Forelimb muscle (tissue), 1 donor: Measurements from ENCODE around the gene SPDYE4. TPM values are rescaled to one million over a fixed set of nuclear protein-coding genes. Genes with fewer than 3 reads are reported as not detected.
"Not testable (repeated sequence)": the region's sequence is repeated elsewhere in the genome, so short reads cannot be mapped to it uniquely, and the experiment has no call there.

Source experiments
- DNase-seq: peaks from one replicate; pipeline ENCODE4 v3.0.0-alpha.2; 2013; ENCODE audit warnings: low read depth
- polyA plus RNA-seq: library from polyadenylated mRNA; unstranded; fragments of 120-200 nt; gene quantifications from one replicate; pipeline ENCODE4 v1.2.1, GENCODE V29; 2013; ENCODE audit not compliant: insufficient read length

Gene SPDYE4, protein sequence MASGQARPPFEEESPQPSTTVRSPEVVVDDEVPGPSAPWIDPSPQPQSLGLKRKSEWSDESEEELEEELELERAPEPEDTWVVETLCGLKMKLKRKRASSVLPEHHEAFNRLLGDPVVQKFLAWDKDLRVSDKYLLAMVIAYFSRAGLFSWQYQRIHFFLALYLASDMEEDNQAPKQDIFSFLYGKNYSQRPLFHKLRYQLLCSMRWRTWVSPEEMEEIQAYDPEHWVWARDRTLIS
- polyA plus RNA-seq = not detected

DNA sequence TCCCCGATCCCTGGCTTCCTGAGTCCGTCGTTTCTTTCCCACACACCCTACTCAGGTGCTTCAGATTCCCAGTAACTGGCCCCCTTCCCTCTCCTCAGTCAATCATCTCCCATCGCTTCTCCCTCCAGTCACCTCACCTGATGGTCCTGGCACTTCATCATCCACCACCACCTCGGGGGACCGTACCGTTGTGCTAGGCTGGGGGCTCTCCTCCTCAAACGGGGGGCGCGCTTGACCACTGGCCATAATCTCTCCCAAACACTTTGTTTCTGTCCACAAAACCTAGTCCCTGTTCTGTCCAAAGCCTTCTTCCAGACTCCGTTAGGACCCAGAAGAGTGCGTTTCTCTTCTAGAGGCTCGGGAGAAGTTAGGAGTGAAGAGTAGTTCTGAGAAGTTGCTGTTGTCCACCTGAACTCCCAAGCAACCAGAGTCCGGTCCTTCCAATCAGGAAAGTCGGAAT is at the start of gene SPDYE4:
SPDYE4 (minus strand) TSS at position 410 of the 460 bp plus-strand sequence; CDS start at position 246, 164 bp downstream.
- DNase-seq = no peak

DNA sequence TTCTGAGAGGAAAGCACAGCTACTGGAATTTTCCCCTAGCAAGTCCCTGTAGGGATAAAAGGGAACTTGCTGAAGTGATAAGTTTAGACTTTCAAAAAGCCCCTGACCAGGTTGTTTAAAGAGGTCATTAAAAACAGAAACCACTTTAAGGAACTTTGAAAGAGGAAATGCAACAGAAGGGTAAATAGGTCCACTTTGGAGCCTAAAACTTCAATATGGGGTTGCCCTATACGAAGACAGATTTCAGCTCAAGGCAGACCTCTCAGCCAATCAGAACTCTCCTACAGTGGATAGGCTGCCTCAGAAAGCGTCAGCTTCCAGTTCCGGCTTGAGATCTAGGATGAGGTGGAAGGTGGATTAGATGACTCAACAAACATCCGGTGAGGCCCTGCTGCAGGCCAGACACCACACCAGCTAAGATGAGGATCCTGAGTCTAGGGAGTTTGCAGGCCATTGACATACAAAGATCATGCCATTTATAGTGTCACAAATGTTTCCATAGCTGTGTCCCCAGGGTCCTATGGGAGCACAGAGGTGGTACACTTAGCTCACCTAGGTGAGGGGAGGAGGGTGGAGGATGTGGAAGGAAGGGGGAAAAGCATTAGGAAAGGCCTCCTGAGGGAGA is 48.7 kb upstream of the SPDYE4 start:
- DNase-seq = no peak

DNA sequence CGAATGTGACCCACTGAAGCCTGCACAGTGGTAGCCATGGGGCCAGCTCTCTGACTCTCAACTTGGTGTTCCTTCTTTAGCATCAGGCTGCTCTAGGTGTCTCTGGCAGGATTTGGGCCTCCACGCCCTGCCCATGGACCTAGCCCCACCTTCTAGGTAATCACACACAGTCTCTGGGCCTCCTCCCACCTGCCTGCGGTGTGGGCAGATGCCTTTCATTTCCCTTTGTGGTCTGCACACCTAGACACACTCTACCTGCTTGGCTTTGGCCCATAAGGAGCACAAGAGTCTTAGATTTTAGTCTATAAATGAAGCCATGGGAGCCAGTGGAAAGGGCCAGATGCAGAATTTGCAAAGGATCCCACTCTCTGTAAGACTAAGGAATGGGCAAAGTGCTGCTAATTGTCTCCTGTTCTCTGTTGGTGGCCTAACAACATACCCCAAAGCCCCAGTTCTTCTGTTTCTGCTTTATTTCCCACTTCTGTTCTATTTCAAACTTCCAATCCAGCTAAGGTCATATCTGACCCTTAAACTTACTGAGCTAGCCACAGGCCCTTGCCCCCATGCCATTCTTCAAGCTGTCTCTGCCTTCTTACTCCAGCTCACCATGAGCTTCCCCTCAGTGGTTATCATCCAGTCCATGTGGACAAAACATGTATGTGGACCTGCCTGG is 48.0 kb upstream of the SPDYE4 start:
- no peak for DNase-seq

DNA sequence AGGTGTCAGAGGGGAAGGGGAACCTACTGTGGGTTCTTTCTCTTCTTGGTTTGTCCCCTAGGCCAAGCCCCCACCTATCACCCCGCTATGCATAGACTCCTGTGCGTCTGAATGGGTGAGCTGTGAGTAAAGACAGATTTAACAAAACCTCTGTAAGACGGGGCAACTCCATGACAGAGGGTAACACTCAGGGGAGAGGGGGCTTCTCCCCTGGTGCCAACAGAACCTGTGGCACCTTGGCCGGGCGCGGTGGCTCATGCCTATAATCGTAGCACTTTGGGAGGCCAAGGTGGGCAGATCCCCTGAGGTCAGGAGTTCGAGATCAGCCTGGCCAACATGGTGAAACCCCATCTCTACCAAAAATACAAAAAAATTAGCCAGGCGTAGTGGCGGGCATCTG is 47.0 kb upstream of the SPDYE4 start:
- not testable (repeated sequence) for DNase-seq

DNA sequence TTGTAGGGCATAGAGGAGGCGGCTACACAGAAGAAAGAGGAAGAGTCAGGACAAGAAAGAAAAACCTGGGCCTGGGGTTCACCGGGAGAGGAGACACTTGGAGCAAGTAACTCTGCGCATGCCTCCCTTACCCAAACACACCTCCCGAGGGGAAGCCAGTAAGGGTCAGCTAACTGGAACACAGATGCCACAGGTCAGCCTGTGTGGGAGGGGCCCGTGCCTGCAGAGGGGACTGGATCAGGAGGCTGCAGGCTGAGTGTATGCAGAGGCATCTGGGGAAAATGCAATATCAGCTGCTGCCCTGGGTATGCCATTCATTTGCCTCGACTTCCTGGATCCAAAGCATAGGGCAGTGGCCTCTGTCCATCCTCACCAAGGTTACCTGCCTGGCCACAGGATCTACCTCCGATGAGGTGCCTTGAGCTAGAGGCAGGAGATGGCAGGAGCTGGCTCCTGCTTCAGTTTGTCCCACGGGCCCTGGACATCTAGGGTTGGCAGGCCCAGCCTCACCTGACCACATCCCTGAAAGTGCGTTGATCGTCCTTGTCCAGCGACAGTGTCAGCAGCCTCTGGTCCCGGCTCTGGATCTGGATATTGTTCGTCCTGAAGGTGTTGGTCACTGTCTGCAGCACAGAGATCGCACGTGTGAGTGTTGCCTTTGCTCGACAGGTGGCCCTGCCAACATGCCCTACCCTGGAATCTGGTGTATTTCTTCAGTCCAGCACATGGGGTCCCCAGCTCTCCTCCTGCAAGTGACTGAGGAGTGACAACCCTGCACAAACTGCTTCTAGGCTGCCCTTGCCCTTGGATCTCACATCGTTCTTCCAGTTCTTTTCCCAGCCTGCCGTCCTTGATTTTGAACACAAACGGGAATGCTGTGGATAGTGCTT is 45.4 kb upstream of the SPDYE4 start:
- no peak for DNase-seq

DNA sequence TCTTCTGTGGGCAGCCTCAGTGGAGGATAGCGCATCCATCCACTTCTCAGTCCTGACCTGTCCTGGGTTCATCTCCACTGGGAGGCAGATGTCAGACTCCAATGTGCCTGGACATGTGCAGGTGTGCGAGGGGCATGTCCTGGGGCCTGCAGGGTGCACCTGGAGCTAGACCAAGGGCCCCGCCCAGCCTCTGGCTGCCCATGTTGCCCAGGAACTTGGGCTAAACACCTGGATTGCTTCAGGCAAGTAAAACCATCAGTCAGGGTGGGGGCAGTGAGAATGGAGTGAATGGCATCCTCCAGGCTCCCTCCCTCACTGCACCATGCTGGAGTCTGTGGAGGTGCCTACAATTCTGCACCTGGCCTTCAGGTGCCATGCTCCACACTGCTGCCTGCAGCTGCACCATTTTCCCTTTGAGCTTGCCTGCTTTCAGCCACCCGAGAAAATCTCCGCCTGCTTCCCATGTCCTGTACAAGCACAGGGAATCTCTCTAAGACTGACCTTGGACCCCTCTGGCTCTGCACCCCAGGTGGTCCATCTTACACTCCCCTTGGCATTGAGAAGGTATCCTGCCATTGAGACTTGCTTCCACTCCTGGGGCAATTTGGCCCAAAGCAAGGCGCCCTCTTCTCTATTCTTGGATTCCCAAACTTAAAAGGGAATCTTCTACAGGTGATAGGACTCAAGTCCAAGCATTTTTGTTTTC is 42.9 kb upstream of the SPDYE4 start:
- no peak for DNase-seq

DNA sequence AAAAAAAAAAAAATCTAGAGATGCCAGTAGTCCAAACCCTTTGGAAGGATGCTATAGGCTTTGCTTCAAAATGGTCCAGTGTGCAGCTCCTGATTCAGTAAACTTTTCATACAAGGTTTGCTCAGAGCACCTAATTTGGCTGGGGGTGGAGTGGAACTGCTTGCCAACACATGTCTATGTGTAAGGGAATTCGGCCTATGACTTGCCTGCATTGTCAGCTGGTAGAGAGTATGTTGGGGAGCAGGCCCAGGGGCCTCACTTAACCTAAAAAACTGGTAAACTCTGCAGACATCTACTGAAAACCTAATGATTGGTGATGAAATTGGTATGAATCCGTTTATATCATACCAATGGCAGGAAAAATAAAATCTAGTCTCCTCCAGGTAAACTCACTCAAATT is 42.3 kb upstream of the SPDYE4 start:
- DNase-seq = no peak

DNA sequence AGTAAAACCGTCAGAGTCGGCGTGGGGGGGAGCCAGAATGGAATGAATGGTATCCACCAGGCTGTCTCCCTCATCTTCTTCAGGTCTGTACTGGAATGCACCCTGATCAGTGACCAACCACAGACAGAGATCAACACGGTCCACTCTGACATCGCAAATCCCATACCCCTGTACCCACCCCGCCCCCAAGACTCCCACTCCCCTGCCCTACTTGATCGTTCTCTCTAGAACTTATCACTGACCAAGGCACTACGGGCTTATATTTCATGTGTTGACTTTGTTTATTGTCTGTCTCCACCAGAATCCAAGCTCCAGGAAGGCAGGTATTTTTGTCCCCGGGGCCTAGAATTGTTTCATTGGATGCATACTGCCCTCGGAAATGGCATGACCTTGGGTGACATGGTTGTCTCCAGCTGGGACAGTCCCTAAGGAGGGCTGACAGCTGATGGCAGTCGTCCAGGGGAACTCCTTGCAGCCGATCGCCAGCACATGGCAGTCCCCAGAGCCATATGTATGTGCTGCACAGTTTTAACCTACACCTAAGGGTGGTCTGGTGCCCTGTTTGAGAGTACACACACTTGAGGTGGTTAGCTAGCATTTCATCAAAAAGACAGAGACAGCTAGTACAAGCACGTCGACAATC is 41.3 kb upstream of the SPDYE4 start:
- no peak for DNase-seq

DNA sequence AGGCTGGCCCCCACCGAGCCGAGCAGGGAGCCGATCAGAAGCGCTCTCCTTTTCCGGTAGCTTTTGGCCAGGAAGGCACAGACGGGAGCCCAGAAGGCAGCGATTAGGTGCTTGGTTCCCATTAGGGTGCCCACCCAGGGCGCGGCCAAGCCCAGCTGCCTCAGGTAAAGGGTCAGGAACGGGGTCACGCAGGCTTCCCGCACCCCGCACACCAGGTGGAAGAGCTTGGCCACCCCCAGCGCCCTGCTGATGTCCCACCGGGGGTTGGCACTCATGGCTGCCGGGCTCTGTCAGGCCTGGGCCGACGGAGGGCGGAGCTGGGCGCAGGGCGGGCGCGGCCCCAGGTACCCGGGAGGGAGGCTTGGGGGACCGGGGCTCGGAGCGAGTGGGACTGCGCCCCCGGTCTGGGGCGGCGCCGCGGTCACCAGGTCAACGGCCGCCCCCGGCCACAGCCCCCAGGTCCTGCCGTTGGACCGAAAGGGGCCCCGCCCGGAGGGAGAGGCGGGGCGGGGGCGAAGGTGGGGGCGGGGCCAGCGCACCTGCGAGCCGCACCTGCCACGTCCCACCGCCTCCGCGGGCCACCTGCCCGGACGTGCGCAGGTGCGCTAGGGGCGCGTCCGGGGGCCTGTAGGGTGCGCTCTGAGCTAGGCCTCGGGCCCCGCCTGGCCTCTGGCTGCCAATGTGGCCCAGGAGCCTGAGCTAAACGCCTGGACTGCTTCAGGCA is 40.7 kb upstream of the SPDYE4 start, which contains the start of gene MFSD6L:
MFSD6L (minus strand) TSS at position 520 of the 724 bp plus-strand sequence; CDS start at position 275, 245 bp downstream.
- DNase-seq = no peak

DNA sequence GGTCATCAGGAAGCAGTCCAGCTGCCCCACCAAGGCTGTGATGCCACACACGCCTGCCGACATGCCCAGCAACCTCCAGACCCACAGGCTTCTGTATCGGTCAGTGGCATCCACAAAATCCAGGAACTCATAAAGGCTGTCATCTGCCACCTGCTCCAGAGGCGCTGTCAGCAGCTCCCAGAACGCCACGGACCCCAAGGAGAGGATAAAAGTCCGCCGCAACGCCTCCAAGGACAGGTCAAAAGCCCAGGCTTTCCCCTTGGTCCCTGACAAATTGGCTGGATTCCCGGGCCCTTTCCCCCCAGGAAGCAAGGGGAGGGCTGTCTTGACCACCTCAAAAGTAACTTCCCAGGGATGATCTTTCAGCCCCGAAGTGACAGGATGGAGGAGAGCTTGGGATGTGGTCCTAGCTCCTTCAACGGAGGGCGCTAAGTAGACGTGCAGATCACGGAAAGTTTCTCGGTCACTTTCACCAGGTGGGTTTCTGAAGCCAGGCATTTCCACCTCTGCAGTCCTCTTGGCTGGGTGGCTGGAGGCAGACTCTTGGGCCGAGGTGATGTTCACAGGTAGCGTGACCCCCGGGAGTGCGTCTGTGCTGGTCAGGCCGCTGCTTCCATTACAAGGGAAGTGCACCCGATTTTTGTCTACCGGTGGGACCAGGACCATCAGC is 40.0 kb upstream of the SPDYE4 start:
- DNase-seq = no peak

DNA sequence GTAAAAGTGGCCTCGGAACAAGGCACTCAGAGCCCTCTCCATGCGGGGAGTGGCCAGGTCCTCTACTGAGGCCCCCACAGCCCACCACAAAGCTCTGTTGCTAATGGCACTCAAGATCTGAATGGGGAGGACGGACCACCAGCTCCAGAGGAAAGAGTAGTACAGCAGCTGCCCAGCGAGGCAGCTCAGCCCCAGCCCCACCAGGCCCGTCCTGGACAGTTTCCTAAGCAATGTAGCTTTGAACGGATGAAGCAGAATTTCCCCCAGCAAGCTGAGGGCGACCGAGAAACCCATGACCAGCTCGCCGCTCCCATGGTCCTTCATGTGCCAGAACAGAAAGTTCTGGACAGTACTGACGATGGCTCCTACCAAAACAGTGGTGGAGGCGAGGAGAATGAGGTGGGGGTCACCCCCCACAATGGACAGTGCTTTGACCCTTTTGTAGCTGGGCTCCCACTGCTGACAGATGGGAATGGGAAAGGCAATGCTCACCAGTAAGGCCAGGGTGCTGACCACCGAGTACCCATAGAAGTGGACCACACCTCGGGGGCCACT is 39.4 kb upstream of the SPDYE4 start:
- DNase-seq = no peak

DNA sequence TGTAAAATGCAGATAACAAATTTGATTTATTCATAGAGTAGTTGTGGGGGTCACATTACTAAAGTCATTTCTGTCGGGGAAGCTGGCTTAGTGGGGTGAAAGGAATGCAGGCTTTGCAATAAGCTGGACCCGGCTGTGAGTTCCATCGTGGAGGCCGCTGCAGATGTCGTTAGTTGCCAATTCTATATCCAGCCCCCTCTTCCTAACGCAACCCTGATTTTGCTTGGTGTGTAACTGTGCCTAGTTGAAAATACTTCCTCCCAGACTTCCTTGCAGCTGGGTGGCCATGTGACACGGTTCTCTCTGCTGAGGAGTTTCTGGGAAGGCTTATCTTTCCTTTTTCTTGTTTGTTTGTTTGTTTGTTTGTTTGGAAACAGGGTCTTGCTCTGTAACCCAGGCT is 36.3 kb upstream of the SPDYE4 start:
- DNase-seq = no peak

DNA sequence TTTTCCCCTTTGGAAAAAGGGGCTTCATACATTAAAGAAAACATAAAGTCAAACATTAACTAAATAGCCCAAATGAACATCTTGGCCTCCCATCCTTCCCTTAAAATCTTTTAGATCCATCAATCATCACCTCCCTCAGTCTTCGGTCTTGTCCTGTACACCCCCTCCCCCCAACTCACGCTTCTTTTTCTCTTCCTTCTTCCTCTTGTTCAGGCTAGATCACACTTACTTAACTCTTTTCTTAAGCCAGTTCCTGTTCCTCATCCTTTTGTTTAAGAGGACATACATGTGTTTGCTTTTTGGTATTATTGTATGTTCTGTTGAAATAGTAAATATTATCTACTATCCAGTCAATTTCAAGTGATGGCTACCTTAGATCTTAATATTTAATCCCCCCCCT is 35.3 kb upstream of the SPDYE4 start:
- DNase-seq = no peak

DNA sequence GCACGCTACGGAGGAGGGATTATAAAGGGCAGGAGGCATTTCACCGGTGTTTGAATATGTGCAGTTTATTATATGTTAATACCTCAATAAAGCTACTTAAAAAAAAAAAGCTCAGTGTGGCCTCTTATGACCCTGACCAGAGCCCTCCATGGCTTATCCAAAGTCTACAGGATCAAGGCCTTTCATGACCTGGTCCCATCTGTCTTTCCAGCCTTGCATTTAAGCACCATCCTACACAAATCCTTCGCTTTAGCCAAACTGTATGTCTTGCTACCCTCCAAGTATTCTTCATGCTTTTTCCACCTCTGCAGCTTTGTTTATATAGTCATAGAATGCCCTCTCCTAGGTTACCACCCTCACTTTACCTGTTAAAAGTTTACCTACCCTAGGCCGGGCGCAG is 34.3 kb upstream of the SPDYE4 start:
- no peak for DNase-seq

DNA sequence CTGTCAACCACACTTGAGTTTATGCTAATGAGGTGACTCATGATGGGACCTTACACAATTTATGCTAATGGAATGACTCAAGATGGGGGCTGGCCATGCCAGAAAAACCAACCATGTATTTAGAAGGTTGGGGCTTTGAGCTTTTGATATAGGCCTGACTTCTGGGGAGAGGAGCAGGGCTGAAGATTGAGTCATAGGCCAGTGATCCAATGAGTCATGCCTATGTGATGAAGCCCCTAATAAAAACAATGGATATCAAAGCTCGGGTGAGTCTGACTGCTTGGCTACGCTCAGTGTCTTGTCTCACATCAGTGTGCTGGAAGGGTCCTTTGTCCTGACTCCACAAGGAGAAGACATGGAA is 33.5 kb upstream of the SPDYE4 start:
- no peak for DNase-seq

DNA sequence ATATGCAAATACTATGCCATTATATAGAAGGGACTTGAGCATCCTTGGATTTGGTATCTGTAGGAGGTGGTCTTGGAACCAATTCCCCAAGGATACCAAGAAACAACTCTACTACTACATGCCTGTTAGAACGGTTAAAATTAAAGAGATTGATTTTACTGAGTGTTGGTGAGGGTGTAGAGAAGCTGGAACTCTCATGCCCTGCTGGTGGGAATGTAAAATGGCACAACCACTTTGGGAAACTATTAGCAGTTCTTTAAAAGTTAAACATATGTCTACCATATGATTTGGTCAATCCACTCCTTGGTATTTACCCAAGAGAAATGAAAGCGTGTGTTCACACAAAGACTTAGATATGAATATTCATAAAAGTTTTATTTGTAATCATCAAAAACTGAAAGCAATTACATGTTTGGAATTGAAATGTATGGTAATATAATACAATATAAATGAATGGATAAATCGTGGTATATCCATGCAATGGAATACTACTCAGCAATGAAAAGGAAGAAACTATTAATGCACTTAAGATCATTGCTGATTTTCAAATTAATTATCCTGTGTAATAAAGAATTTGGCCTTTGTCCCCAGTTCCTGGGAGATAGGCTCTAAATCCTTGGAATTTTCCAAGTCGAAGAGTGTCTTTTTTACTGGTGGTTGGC is 33.0 kb upstream of the SPDYE4 start:
- no peak for DNase-seq

DNA sequence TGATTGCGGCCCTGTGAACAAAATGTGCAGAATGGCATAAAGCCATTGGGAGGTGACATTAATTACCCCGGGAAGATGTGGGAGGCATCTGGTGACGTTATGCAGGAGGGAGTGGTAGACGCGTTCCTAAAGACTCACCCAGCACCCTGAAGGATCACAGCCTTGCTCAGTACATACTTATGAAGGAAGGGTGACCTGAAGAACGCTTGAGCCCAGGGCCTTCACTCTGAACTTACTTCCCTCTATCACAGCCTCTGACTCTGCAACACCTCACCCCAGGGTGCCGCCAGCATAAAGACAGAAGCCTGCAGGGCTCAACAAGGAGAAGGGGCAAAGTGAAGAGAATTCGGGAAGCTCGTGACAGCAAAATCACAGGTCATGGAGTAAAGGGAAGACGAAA is 31.4 kb upstream of the SPDYE4 start:
- DNase-seq = no peak

DNA sequence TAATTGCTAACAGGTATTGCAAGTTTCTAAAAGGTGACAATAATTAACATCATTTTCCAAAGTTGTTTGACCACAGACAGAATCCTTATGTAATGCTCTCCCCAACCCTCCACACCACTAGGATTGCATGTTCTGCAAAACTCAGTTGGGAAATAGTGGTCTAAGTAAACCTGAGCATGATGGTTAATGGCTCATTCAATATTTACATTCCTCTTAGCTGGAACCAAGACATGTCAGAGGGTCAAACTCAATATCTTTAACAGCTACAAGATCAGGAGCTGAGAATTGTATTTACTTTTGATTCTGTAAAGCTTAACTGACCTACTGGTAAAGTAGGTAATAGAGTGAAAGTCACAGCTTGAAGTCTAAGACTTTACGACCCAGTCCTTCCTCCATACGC is 30.7 kb upstream of the SPDYE4 start:
- DNase-seq = no peak
